ENCODE measurements around the gene CLMP. TPM values are rescaled to one million over a fixed set of nuclear protein-coding genes. Genes with fewer than 3 reads are reported as not detected.

Gene CLMP
- total RNA-seq, 1 experiment from 2014 or later: 5.4 TPM

DNA sequence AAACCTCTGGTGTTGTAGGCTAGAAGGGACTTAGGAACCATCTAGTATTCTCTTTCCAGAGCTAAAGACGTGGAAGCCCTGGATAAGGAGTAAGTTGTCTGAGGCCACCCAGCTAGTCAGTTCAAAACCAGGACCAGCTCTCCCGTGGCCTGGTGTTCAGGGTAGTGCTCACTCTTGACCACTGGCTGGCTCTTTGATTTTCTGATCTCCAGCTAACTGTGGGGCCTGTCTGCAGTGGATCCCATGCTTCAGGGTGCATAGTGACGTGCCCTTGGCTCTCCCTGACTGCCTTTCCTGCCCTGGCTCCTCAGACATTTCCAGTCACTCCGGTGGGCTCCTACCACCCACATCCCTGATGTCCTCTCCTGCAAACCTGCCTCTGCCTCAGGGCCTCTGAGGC lies 1.3 kb downstream of the CLMP start:
- CTCF ChIA-PET: no interaction called here
- peaks cover 31% of the 10 kb centered on the region for H3K79me2 ChIP-seq (ENCODE audit: low read depth)

DNA sequence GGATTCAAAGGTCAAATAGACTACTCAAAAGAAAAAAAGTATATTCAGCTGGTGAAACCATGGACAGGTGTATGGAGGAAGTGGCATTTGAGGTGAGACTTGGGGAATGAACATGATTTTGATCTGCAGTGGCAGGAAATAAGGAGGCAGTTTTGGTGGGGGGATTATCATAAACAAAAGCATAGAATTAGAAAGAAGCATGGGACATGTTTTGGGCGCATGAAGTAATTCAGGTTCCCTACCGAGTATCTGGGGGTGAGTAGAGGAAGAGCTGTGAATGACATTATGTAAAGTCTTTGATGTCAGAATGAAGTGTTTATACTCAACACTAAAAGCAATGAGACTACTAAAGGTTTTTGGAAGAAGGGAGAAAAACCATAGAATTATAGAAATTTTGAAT lies 3.1 kb downstream of the CLMP start:
- no TSS peak for BruUV-seq (replicated peaks)
- Histone ChIP-seq H3K36me3 (ENCODE audit: low read depth) (no peaks in the 10 kb centered on the region), H3K79me2 (ENCODE audit: low read depth) (peaks cover 42% of the 10 kb centered on the region), H3K9me2 (ENCODE audit: insufficient read depth) (no peaks in the 10 kb centered on the region), H3K9me3 (ENCODE audit: insufficient read depth, low read depth) (no peaks in the 10 kb centered on the region), H3K27ac (no peak overlapping the region), H3K4me1 (replicated peaks; ENCODE audit: insufficient read depth) (peaks cover 56% of the 10 kb centered on the region), H3K4me2 (no peak overlapping the region), H3F3A (ENCODE audit: insufficient read depth, low read depth) (peaks cover 23% of the 10 kb centered on the region; the same call in 1 of the 2 replicates), H2AFZ (no peak overlapping the region), H4K20me1 (ENCODE audit: insufficient read depth) (no peaks in the 10 kb centered on the region), H3K4me3 (no peak overlapping the region), H3K27me3 (ENCODE audit: insufficient read depth, low read depth) (no peaks in the 10 kb centered on the region)
- DNase-seq: no peak
- POLR2A ChIA-PET (ENCODE audit: unreplicated experiment): no interaction called here
- intact Hi-C loops (cut with micrococcal nuclease; ENCODE audit: unreplicated experiment): no loop called here
- TF ChIP-seq, protein P1, sequence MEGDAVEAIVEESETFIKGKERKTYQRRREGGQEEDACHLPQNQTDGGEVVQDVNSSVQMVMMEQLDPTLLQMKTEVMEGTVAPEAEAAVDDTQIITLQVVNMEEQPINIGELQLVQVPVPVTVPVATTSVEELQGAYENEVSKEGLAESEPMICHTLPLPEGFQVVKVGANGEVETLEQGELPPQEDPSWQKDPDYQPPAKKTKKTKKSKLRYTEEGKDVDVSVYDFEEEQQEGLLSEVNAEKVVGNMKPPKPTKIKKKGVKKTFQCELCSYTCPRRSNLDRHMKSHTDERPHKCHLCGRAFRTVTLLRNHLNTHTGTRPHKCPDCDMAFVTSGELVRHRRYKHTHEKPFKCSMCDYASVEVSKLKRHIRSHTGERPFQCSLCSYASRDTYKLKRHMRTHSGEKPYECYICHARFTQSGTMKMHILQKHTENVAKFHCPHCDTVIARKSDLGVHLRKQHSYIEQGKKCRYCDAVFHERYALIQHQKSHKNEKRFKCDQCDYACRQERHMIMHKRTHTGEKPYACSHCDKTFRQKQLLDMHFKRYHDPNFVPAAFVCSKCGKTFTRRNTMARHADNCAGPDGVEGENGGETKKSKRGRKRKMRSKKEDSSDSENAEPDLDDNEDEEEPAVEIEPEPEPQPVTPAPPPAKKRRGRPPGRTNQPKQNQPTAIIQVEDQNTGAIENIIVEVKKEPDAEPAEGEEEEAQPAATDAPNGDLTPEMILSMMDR (conservative IDR thresholded peaks at IDR 0.05): no peak
- TF ChIP-seq EZH2 (IDR thresholded peaks at IDR 0.05; ENCODE audit: low read depth): no peak
- CTCF ChIA-PET: no interaction called here

More for the DNA sequence above, 1.3 kb downstream of the CLMP start:
- Histone ChIP-seq H3K36me3 (ENCODE audit: low read depth) (no peaks in the 10 kb centered on the region), H3K27me3 (ENCODE audit: insufficient read depth, low read depth) (no peaks in the 10 kb centered on the region), H3K27ac (peak overlapping the region; percentile 24; the same call in 1 of the 2 replicates), H3K4me2 (peak overlapping the region; percentile 81), H3K4me1 (replicated peaks; ENCODE audit: insufficient read depth) (peaks cover 53% of the 10 kb centered on the region), H2AFZ (no peak overlapping the region), H3K9me3 (ENCODE audit: insufficient read depth, low read depth) (no peaks in the 10 kb centered on the region), H4K20me1 (ENCODE audit: insufficient read depth) (no peaks in the 10 kb centered on the region), H3K9me2 (ENCODE audit: insufficient read depth) (no peaks in the 10 kb centered on the region), H3K4me3 (peak overlapping the region; percentile 61), H3F3A (ENCODE audit: insufficient read depth, low read depth) (peaks cover 14% of the 10 kb centered on the region; the same call in 1 of the 2 replicates)
- BruUV-seq (replicated peaks): no TSS peak
- no peak for DNase-seq
- intact Hi-C loops (cut with micrococcal nuclease; ENCODE audit: unreplicated experiment): no loop called here
- no peak for TF ChIP-seq EZH2 (IDR thresholded peaks at IDR 0.05; ENCODE audit: low read depth)
- TF ChIP-seq, protein P1 (conservative IDR thresholded peaks at IDR 0.05): no peak
- POLR2A ChIA-PET (ENCODE audit: unreplicated experiment): no interaction called here

DNA sequence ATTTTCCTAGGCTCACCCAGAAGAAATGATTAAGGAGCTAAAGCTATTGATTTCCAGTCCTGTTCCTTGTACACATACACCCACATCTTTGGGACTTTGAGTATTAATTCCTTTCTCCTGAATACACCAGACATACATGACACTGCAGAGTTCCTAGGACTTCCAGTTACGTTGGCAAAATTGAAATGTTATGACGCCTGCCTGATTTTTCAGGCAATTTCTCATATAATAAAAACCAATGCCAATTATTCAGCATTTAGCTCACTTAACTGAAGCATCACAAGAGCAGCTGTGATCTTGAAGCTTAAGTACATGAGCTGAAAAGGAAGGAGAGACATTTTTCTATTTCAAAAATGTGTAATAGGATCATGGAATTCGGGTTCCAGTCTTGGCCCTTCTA lies 4.5 kb downstream of the CLMP start:
- Histone ChIP-seq H3K4me3 (no peak overlapping the region), H3F3A (ENCODE audit: insufficient read depth, low read depth) (peaks cover 28% of the 10 kb centered on the region; the same call in 1 of the 2 replicates), H2AFZ (no peak overlapping the region), H3K4me1 (replicated peaks; ENCODE audit: insufficient read depth) (peaks cover 59% of the 10 kb centered on the region), H3K27me3 (ENCODE audit: insufficient read depth, low read depth) (no peaks in the 10 kb centered on the region), H3K4me2 (no peak overlapping the region), H3K36me3 (ENCODE audit: low read depth) (no peaks in the 10 kb centered on the region), H3K9me3 (ENCODE audit: insufficient read depth, low read depth) (no peaks in the 10 kb centered on the region), H3K27ac (no peak overlapping the region), H3K79me2 (ENCODE audit: low read depth) (peaks cover 42% of the 10 kb centered on the region), H3K9me2 (ENCODE audit: insufficient read depth) (no peaks in the 10 kb centered on the region), H4K20me1 (ENCODE audit: insufficient read depth) (no peaks in the 10 kb centered on the region)
- TF ChIP-seq, protein P1 (conservative IDR thresholded peaks at IDR 0.05): no peak
- TF ChIP-seq EZH2 (IDR thresholded peaks at IDR 0.05; ENCODE audit: low read depth): no peak
- no peak for DNase-seq
- intact Hi-C loops (cut with micrococcal nuclease; ENCODE audit: unreplicated experiment): no loop called here
- BruUV-seq (replicated peaks): no TSS peak
- ChIA-PET POLR2A (ENCODE audit: unreplicated experiment) (no interaction called here), CTCF (no interaction called here)
